B cell (primary cell): ENCODE results near the gene SAMD5. TPM values are rescaled to one million over a fixed set of nuclear protein-coding genes. Genes with fewer than 3 reads are reported as not detected.

Source experiments
- ATAC-seq: fragments of 200-7000 bp; cut with Tn5 transposase; one replicate; pipeline ENCODE4 v1.10.0; 2021; ENCODE audit warnings: low read depth, mild to moderate bottlenecking, moderate number of reproducible peaks, moderate library complexity
- CTCF ChIA-PET: fragments of 350-600 bp; sonication (Branson Sonifier 250); formaldehyde crosslinking; loops from one replicate; lab custom pipeline; 2021; ENCODE audit warnings: antibody characterized with exemption, inconsistent platforms; lab: Charles Lee
- POLR2A ChIA-PET: fragments of 350-600 bp; sonication (Branson Sonifier 250); formaldehyde crosslinking; loops from one replicate; lab custom pipeline; 2021; ENCODE audit warnings: antibody characterized with exemption; lab: Charles Lee
- DNase-seq: peaks from one replicate; pipeline ENCODE4 v3.0.0; 2013
- H2AFZ ChIP-seq: 2 replicates; pipeline ENCODE4 v1.6.1; 2012; ENCODE audit warnings: mild to moderate bottlenecking, low read depth, low read length; ENCODE audit not compliant: insufficient read depth, poor library complexity, severe bottlenecking
- H3K27ac ChIP-seq, 2 donors: 1 replicate in 1 of 2; 2 replicates in 1 of 2; pipeline ENCODE4 v1.5.1; 2012 to 2013; ENCODE audit warnings: low read length in 2 of 2, mild to moderate bottlenecking in 2 of 2, moderate library complexity in 1 of 2
- H3K27me3 ChIP-seq, 4 experiments: fragments of 200-600 bp in 1 of 4; sonication (generic) in 1 of 4; replicated peaks in 1 of 4; 1 replicate in 2 of 4; 2 replicates in 2 of 4; pipeline versions ENCODE4 v1.6.1 to v1.7.0; 2013 to 2016; ENCODE audit warnings: low read length in 3 of 4, mild to moderate bottlenecking in 2 of 4, mixed read lengths in 1 of 4, moderate library complexity in 1 of 4; ENCODE audit not compliant: insufficient read depth in 4 of 4, control insufficient read depth in 3 of 4; ENCODE audit errors: control extremely low read depth in 1 of 4
- H3K36me3 ChIP-seq, 2 experiments: replicated peaks in 1 of 2; 1 replicate in 1 of 2; 2 replicates in 1 of 2; pipeline versions ENCODE4 v1.6.1 to v1.7.1; 2013; ENCODE audit warnings: low read length in 1 of 2; ENCODE audit not compliant: insufficient read depth in 2 of 2, control insufficient read depth in 1 of 2; ENCODE audit errors: control extremely low read depth in 1 of 2, extremely low read depth in 1 of 2
- H3K4me1 ChIP-seq, 2 donors: fragments of 200-600 bp in 1 of 2; sonication (generic) in 1 of 2; 1 replicate in 1 of 2; 2 replicates in 1 of 2; pipeline versions ENCODE4 v1.5.1 to v1.6.1; 2013 to 2017; ENCODE audit warnings: low read length in 2 of 2; ENCODE audit not compliant: control insufficient read depth in 2 of 2, insufficient read depth in 2 of 2
- H3K4me2 ChIP-seq: replicated peaks from 2 replicates; pipeline ENCODE3; 2012; ENCODE audit warnings: mild to moderate bottlenecking, low read depth, low read length; ENCODE audit not compliant: poor library complexity, severe bottlenecking
- H3K4me3 ChIP-seq, 5 experiments: fragments of 200-600 bp in 1 of 5; sonication (generic) in 1 of 5; 1 replicate in 3 of 5; 2 replicates in 2 of 5; pipeline versions ENCODE4 v1.5.1 to v1.7.0; 2011 to 2016; ENCODE audit warnings: low read length in 4 of 5, mild to moderate bottlenecking in 4 of 5, low read depth in 2 of 5, control low read depth in 1 of 5, moderate library complexity in 1 of 5; ENCODE audit not compliant: insufficient read depth in 1 of 5; ENCODE audit errors: control extremely low read depth in 1 of 5, extremely low read depth in 1 of 5
- H3K79me2 ChIP-seq: fragments of 200-600 bp; sonication (generic); one replicate; pipeline ENCODE4 v1.6.0; 2016; ENCODE audit warnings: low read length; ENCODE audit not compliant: control insufficient read depth, insufficient read depth
- H3K9ac ChIP-seq: fragments of 200-600 bp; sonication (generic); 2 replicates; pipeline ENCODE4 v1.6.1; 2017; ENCODE audit warnings: mild to moderate bottlenecking, low read length, moderate library complexity
- H3K9me3 ChIP-seq, 3 donors: one replicate each; pipeline versions ENCODE4 v1.6.1 to v1.7.1; 2013; ENCODE audit warnings: low read length in 2 of 3; ENCODE audit not compliant: control insufficient read depth in 2 of 3, insufficient read depth in 1 of 3; ENCODE audit errors: control extremely low read depth in 1 of 3
- H4K20me1 ChIP-seq: 2 replicates; pipeline ENCODE4 v1.6.0; 2012; ENCODE audit warnings: mild to moderate bottlenecking, low read length; ENCODE audit not compliant: insufficient read depth, control insufficient read depth, poor library complexity, severe bottlenecking
- H3K27ac Mint-ChIP-seq: one replicate; pipeline ENCODE4 v1.8.0; 2021; ENCODE audit warnings: mixed read lengths
- H3K27me3 Mint-ChIP-seq: one replicate; pipeline ENCODE4 v1.8.0; 2021; ENCODE audit warnings: mixed read lengths
- H3K4me1 Mint-ChIP-seq: one replicate; pipeline ENCODE4 v1.8.0; 2021; ENCODE audit warnings: mixed read lengths
- H3K4me3 Mint-ChIP-seq: one replicate; pipeline ENCODE4 v1.8.0; 2021; ENCODE audit warnings: mixed read lengths
- H3K9me3 Mint-ChIP-seq: one replicate; pipeline ENCODE4 v1.8.0; 2022; ENCODE audit warnings: mixed read lengths; ENCODE audit not compliant: insufficient read depth
- CTCF ChIP-seq: fragments of 200-600 bp; IDR thresholded peaks from one replicate; pipeline ENCODE4 v1.8.0; 2022; ENCODE audit warnings: antibody characterized with exemption, mild to moderate bottlenecking
- EZH2 ChIP-seq: IDR thresholded peaks from 2 replicates; pipeline ENCODE4 v1.6.1; 2012; ENCODE audit warnings: borderline replicate concordance, low read depth, mild to moderate bottlenecking, moderate library complexity, low read length; ENCODE audit not compliant: insufficient read depth, poor library complexity, severe bottlenecking
- WGBS: methylation state at CpG from one replicate; pipeline ENCODE4 v1.1.5; 2013; ENCODE audit warnings: missing lambda C conversion rate; ENCODE audit not compliant: insufficient coverage; 5-methylcytosine and 5-hydroxymethylcytosine counted together
- intact Hi-C: fragments of 100-400 bp; cut with micrococcal nuclease; formaldehyde crosslinking; loops from one replicate; pipeline ENCODE4 v1.10.0; 2022
- polyA plus RNA-seq: library from polyadenylated mRNA; depleted of rRNA; stranded (reverse); fragments of >200 nt; gene quantifications from 2 replicates; pipeline ENCODE4 v1.2.3, GENCODE V29; 2012
- total RNA-seq, 2 donors: library from RNA; stranded (reverse); fragments of 120-200 nt in 1 of 2; gene quantifications; 1 replicate in 1 of 2; 2 replicates in 1 of 2; pipeline versions ENCODE4 v1.2.3 to v1.2.4, GENCODE V29; 2013 to 2022

Gene SAMD5
- total and polyA plus RNA-seq, 2 donors (not counting 1 experiment from before 2014, with no cell fraction given) = not detected

GRCh38 chr6:147618927-147619326 lies 110.4 kb downstream of the SAMD5 start:
- H4K20me1 ChIP-seq = no peaks in the 10 kb centered on the region
- DNase-seq (no peak), ATAC-seq (no peak)
- H3K36me3 ChIP-seq = no peaks in the 10 kb centered on the region
- Mint-ChIP-seq H3K4me1 (no peaks in the 10 kb centered on the region), H3K9me3 (no peaks in the 10 kb centered on the region), H3K4me3 (no peak overlapping the region), H3K27me3 (no peaks in the 10 kb centered on the region), H3K27ac (no peak overlapping the region)
- H3K27ac ChIP-seq = no peak overlapping the region
- H3K4me3 ChIP-seq = no peak overlapping the region
- no peaks in the 10 kb centered on the region for H3K27me3 ChIP-seq
- no peak overlapping the region for H2AFZ ChIP-seq
- WGBS = 100% methylated on average over 3 of the region's 6 CpGs
- TF ChIP-seq EZH2 (no peak), CTCF (no peak)
- ChIA-PET POLR2A (no interaction called here), CTCF (no interaction called here)
- intact Hi-C loops = no loop called here
- no peak overlapping the region for H3K9ac ChIP-seq
- peaks cover 0 to 7% (median 0%) of the 10 kb centered on the region in 3 donors for H3K9me3 ChIP-seq
- no peaks in the 10 kb centered on the region for H3K79me2 ChIP-seq
- H3K4me2 ChIP-seq = no peak overlapping the region
- no peaks in the 10 kb centered on the region for H3K4me1 ChIP-seq
